Measurements from ENCODE around the gene TPSD1.

GRCh38 chr16:1206326-1206725 lies 49.5 kb upstream of the TPSD1 start:
- TF ChIP-seq CTCF (IDR thresholded peaks at IDR 0.05; ENCODE audit: extremely low read depth in 1 of 2, insufficient read depth in 1 of 2, low read depth in 1 of 2, low read length in 2 of 2): no peak
- no peak for TF ChIP-seq POLR2A (IDR thresholded peaks at IDR 0.05; ENCODE audit: low read depth, low read length)
- no peak for TF ChIP-seq MYC (IDR thresholded peaks at IDR 0.05; ENCODE audit: low read depth, low read length)

Measured in endothelial cell of umbilical vein (primary cell).